Endothelial cell of umbilical vein (primary cell): ENCODE data around the gene SOX2. TPM values are rescaled to one million over a fixed set of nuclear protein-coding genes. Genes with fewer than 3 reads are reported as not detected.

ENCODE experiments used
- BruUV-seq: library from RNA; stranded (reverse); fragments of 400-500 nt; replicated peaks from 2 replicates; lab custom pipeline; 2021; lab: Mats Ljungman, UMichigan
- CTCF ChIA-PET: fragments of 300-600, 350-600 bp; sonication (Branson Sonifier 250); formaldehyde crosslinking; loops from one replicate; lab custom pipeline; 2021; ENCODE audit warnings: antibody characterized with exemption, inconsistent platforms; lab: Charles Lee
- POLR2A ChIA-PET: fragments of 300-600, 350-600 bp; sonication (Branson Sonifier 250); formaldehyde crosslinking; loops from one replicate; lab custom pipeline; 2021; ENCODE audit warnings: antibody characterized with exemption, inconsistent platforms; lab: Charles Lee
- DNase-seq: peaks from one replicate; pipeline ENCODE4 v3.0.0-alpha.2; 2011; ENCODE audit warnings: low read depth, low spot score
- FAIRE-seq: peaks from 2 replicates; lab custom pipeline; 2011; peaks lifted over from hg19 to GRCh38; lab: Jason Lieb, UNC
- H2AFZ ChIP-seq: 2 replicates; pipeline ENCODE4 v1.6.0; 2012; ENCODE audit warnings: low read depth, low read length, control low read depth, inconsistent platforms
- H3K27ac ChIP-seq: 2 replicates; pipeline ENCODE4 v1.5.1; 2011; ENCODE audit warnings: low read depth, mild to moderate bottlenecking, control low read depth, low read length, moderate library complexity; ENCODE audit not compliant: insufficient read depth
- H3K27me3 ChIP-seq, 2 experiments: 2 replicates each; pipeline versions ENCODE4 v1.6.0 to v1.6.1; 2011; ENCODE audit warnings: low read length in 2 of 2, mixed read lengths in 1 of 2; ENCODE audit not compliant: control insufficient read depth in 2 of 2, insufficient read depth in 2 of 2
- H3K36me3 ChIP-seq, 2 experiments: 2 replicates in 1 of 2; 3 replicates in 1 of 2; pipeline ENCODE4 v1.5.1; 2011; ENCODE audit warnings: low read length in 2 of 2, mild to moderate bottlenecking in 1 of 2, moderate library complexity in 1 of 2; ENCODE audit not compliant: control insufficient read depth in 2 of 2, insufficient read depth in 2 of 2; ENCODE audit errors: extremely low read depth in 1 of 2
- H3K4me1 ChIP-seq: 3 replicates; pipeline ENCODE4 v1.5.1; 2011; ENCODE audit warnings: mild to moderate bottlenecking, low read length; ENCODE audit not compliant: control insufficient read depth, insufficient read depth; ENCODE audit errors: extremely low read depth
- H3K4me2 ChIP-seq: 2 replicates; pipeline ENCODE4 v1.6.1; 2011; ENCODE audit warnings: low read length, control low read depth, mixed read lengths; ENCODE audit not compliant: insufficient read depth
- H3K4me3 ChIP-seq, 3 experiments: fragments of 200-600 bp in 1 of 3; sonication (generic), shearing (Covaris generic) in 1 of 3; replicated peaks in 1 of 3; 2 replicates each; pipeline ENCODE4 v1.5.1; 2011 to 2016; ENCODE audit warnings: control low read depth in 3 of 3, low read length in 3 of 3, mild to moderate bottlenecking in 2 of 3, inconsistent platforms in 1 of 3, low read depth in 1 of 3, moderate library complexity in 1 of 3; ENCODE audit not compliant: insufficient read depth in 1 of 3
- H3K79me2 ChIP-seq: 2 replicates; pipeline ENCODE4 v1.6.0; 2012; ENCODE audit warnings: low read length, inconsistent platforms; ENCODE audit not compliant: control insufficient read depth, insufficient read depth
- H3K9ac ChIP-seq: replicated peaks from 2 replicates; pipeline ENCODE3; 2011; ENCODE audit warnings: low read length, control low read depth; ENCODE audit not compliant: insufficient read depth; ENCODE audit errors: extremely low read depth
- H3K9me1 ChIP-seq: replicated peaks from 3 replicates; pipeline ENCODE4 v1.6.0; 2011; ENCODE audit warnings: mild to moderate bottlenecking, low read length; ENCODE audit not compliant: control insufficient read depth, insufficient read depth; ENCODE audit errors: extremely low read depth
- H3K9me3 ChIP-seq: replicated peaks from 2 replicates; pipeline ENCODE4 v1.5.1; 2012; ENCODE audit warnings: low read length, inconsistent platforms; ENCODE audit not compliant: control insufficient read depth, insufficient read depth
- H4K20me1 ChIP-seq: replicated peaks from 2 replicates; pipeline ENCODE3; 2011; ENCODE audit warnings: mild to moderate bottlenecking, low read length; ENCODE audit not compliant: control insufficient read depth, insufficient read depth; ENCODE audit errors: extremely low read depth
- EZH2 ChIP-seq: IDR thresholded peaks from 2 replicates; pipeline ENCODE4 v1.6.1; 2012; ENCODE audit warnings: borderline replicate concordance, low read depth, mild to moderate bottlenecking, moderate library complexity, low read length, inconsistent platforms; ENCODE audit not compliant: severe bottlenecking
- FOS ChIP-seq: IDR thresholded peaks from 2 replicates; pipeline ENCODE4 v1.6.1; 2011; ENCODE audit warnings: mild to moderate bottlenecking, low read length, moderate library complexity, borderline replicate concordance; ENCODE audit not compliant: insufficient read depth
- GATA2 ChIP-seq: IDR thresholded peaks from 2 replicates; pipeline ENCODE4 v1.7.0; 2011; ENCODE audit warnings: low read depth, mild to moderate bottlenecking, moderate library complexity, mixed read lengths, low read length; ENCODE audit not compliant: insufficient read length, insufficient read depth
- JUN ChIP-seq: IDR thresholded peaks from 2 replicates; pipeline ENCODE4 v1.6.1; 2011; ENCODE audit warnings: borderline replicate concordance, low read depth; ENCODE audit not compliant: insufficient read length, insufficient read depth
- MYC ChIP-seq: IDR thresholded peaks from one replicate; pipeline ENCODE4 v1.6.1; 2011; ENCODE audit warnings: mild to moderate bottlenecking, low read depth, low read length
- POLR2A ChIP-seq: IDR thresholded peaks from 2 replicates; pipeline ENCODE4 v1.6.1; 2012; ENCODE audit warnings: low read depth, mild to moderate bottlenecking, control low read depth, low read length
- POLR2AphosphoS5 ChIP-seq: IDR thresholded peaks from 2 replicates; pipeline ENCODE4 v1.6.1; 2012; ENCODE audit warnings: low read depth, mild to moderate bottlenecking, control low read depth, low read length, moderate library complexity; ENCODE audit not compliant: insufficient read depth
- dilution Hi-C: fragments of 300-500 bp; cut with MboI; formaldehyde crosslinking; loops from one replicate; pipeline ENCODE4 v1.15.0; 2019; ENCODE audit warnings: low sequenced_read_pairs; ENCODE audit not compliant: extremely low pct_ligation_motif_present
- intact Hi-C: fragments of 100-400 bp; cut with micrococcal nuclease; formaldehyde crosslinking; loops from one replicate; pipeline ENCODE4 v1.10.0; 2022
- polyA plus RNA-seq, 4 experiments: library from polyadenylated mRNA; depleted of rRNA in 3 of 4; stranded (reverse) in 3 of 4; unstranded in 1 of 4; fragments of >200 nt; gene quantifications; 2 replicates each; pipeline versions ENCODE4 v1.2.1 to v1.2.3, GENCODE V29; 2011 to 2012; ENCODE audit warnings: missing spikeins in 1 of 4
- total RNA-seq: library from RNA; stranded (reverse); gene quantifications from 2 replicates; pipeline ENCODE4 v1.2.3, GENCODE V29; 2021
- TF ChIP-seq, protein P1 (sequence below): IDR thresholded peaks from 2 replicates; pipeline ENCODE4 v1.6.1; 2011; ENCODE audit not compliant: insufficient read depth, insufficient read length
- TF ChIP-seq, protein P2 (sequence below), 2 donors: IDR thresholded peaks; 1 replicate in 1 of 2; 2 replicates in 1 of 2; pipeline ENCODE4 v1.5.1; 2011; ENCODE audit warnings: low read length in 2 of 2, mild to moderate bottlenecking in 2 of 2, moderate library complexity in 2 of 2, control low read depth in 1 of 2, inconsistent platforms in 1 of 2, low read depth in 1 of 2; ENCODE audit not compliant: insufficient read depth in 1 of 2; ENCODE audit errors: extremely low read depth in 1 of 2

The SOX2 gene
- total and polyA plus RNA-seq, 2 donors (not counting 3 experiments of a cell fraction or from before 2014, with no cell fraction given), result 0.13 to 0.23 TPM

DNA sequence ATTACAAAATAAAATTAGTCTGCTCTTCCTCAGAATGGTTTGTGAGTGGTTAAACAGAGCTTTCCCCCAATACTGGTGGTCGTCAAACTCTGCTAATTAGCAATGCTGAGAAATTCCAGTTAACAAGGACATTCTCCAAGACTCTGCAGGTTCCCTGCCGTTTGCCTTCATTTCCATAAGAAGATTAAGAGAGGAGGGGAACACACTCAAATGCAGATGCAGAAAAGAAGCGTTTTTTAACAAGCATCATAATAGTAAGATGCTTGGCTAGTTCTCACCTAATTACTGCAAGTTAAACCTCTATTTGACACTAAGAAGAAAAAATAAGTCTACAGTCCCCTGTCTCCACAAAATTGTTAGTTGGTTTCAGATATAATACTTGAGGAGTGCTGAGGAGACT, 3.7 kb upstream of the SOX2 start:
- H2AFZ ChIP-seq, result no peak overlapping the region
- H3K36me3 ChIP-seq, result no peaks in the 10 kb centered on the region
- peaks cover 0 to 4% of the 10 kb centered on the region in 2 experiments for H3K27me3 ChIP-seq
- H3K4me3 ChIP-seq, result no peak overlapping the region
- H3K9me3 ChIP-seq, result no peaks in the 10 kb centered on the region
- H3K4me2 ChIP-seq, result no peak overlapping the region
- H4K20me1 ChIP-seq, result no peaks in the 10 kb centered on the region
- no peak for FAIRE-seq
- intact Hi-C loops, result loop anchor here (10.0 kb wide), 1 partner anchor 903 kb away; no protein-coding TSS in a partner anchor
- DNase-seq, result no peak
- no peaks in the 10 kb centered on the region for H3K4me1 ChIP-seq
- H3K27ac ChIP-seq, result no peak overlapping the region
- ChIA-PET CTCF (interaction anchor here (0.8 to 2.2 kb wide), 9 partner anchors 10 to 1001 kb away, joined by 3 to 48 read pairs (median 6); no protein-coding TSS in a partner anchor), POLR2A (no interaction called here)
- H3K9ac ChIP-seq, result no peak overlapping the region
- dilution Hi-C loops, result no loop called here
- no peaks in the 10 kb centered on the region for H3K9me1 ChIP-seq
- BruUV-seq, result no TSS peak
- H3K79me2 ChIP-seq, result no peaks in the 10 kb centered on the region
- TF ChIP-seq MYC (no peak), JUN (no peak), EZH2 (no peak), POLR2A (no peak), POLR2AphosphoS5 (no peak), FOS (no peak), GATA2 (no peak)
- TF ChIP-seq, protein P1, sequence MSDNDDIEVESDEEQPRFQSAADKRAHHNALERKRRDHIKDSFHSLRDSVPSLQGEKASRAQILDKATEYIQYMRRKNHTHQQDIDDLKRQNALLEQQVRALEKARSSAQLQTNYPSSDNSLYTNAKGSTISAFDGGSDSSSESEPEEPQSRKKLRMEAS, result no peak
- TF ChIP-seq, protein P2, sequence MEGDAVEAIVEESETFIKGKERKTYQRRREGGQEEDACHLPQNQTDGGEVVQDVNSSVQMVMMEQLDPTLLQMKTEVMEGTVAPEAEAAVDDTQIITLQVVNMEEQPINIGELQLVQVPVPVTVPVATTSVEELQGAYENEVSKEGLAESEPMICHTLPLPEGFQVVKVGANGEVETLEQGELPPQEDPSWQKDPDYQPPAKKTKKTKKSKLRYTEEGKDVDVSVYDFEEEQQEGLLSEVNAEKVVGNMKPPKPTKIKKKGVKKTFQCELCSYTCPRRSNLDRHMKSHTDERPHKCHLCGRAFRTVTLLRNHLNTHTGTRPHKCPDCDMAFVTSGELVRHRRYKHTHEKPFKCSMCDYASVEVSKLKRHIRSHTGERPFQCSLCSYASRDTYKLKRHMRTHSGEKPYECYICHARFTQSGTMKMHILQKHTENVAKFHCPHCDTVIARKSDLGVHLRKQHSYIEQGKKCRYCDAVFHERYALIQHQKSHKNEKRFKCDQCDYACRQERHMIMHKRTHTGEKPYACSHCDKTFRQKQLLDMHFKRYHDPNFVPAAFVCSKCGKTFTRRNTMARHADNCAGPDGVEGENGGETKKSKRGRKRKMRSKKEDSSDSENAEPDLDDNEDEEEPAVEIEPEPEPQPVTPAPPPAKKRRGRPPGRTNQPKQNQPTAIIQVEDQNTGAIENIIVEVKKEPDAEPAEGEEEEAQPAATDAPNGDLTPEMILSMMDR (IDR thresholded peaks at IDR 0.05; ENCODE audit: extremely low read depth in 1 of 2, insufficient read depth in 1 of 2, low read depth in 1 of 2, low read length in 2 of 2), result no peak
